Posterior cingulate gyrus (tissue), 11 donors: ENCODE results near the gene TP53TG3C.
"Not testable (repeated sequence)": the region's sequence is repeated elsewhere in the genome, so short reads cannot be mapped to it uniquely, and the experiment has no call there.

Experiments used
- DNase-seq, 10 donors: peaks; one replicate each; pipeline versions ENCODE4 v3.0.0 to v3.0.0-alpha.2; 2020 to 2021; ENCODE audit warnings: mixed read lengths in 3 of 10
- intact Hi-C: fragments of 100-400 bp; cut with DNase I; formaldehyde crosslinking; loops from one replicate; pipeline ENCODE4 v1.15.1; 2023

Gene TP53TG3C

GRCh38 chr16:33193926-33194325 is at the start of gene TP53TG3C:
Gene TP53TG3C, plus strand, starts transcription at chr16:33194226. Its CDS starts 68 bp downstream, at chr16:33194294.
- DNase-seq, intact Hi-C loops: not testable (repeated sequence)
